OCI-LY3 (cell line): Measurements from ENCODE around the gene COG5.

Source experiments
- H2AFZ ChIP-seq: fragments of 200-600, 300-600 bp; shearing (Covaris generic); 2 replicates; pipeline ENCODE4 v1.6.0; 2014; ENCODE audit warnings: antibody characterized with exemption, low read depth, low read length
- H3K27ac ChIP-seq: fragments of 200-600, 300-600 bp; sonication (generic); 2 replicates; pipeline ENCODE4 v1.5.1; 2014; ENCODE audit warnings: mild to moderate bottlenecking, low read length, moderate library complexity, mixed read lengths
- H3K27me3 ChIP-seq: fragments of 200-600, 300-600 bp; sonication (generic); 2 replicates; pipeline ENCODE4 v1.6.1; 2014; ENCODE audit warnings: low read depth, low read length, mixed read lengths
- H3K36me3 ChIP-seq: fragments of 200-600, 300-600 bp; sonication (generic); replicated peaks from 2 replicates; pipeline ENCODE3; 2014; ENCODE audit warnings: low read depth, low read length, mixed read lengths
- H3K4me1 ChIP-seq: fragments of 300-600, 200-600 bp; sonication (generic); 2 replicates; pipeline ENCODE4 v1.6.1; 2014; ENCODE audit warnings: low read length, mixed read lengths
- H3K4me2 ChIP-seq: fragments of 200-600, 300-600 bp; sonication (generic); 2 replicates; pipeline ENCODE4 v1.6.1; 2014; ENCODE audit warnings: low read length, mixed read lengths
- H3K4me3 ChIP-seq: fragments of 300-600, 200-600 bp; sonication (generic); 2 replicates; pipeline ENCODE4 v1.5.1; 2014; ENCODE audit warnings: antibody characterized with exemption, mild to moderate bottlenecking, low read length, moderate library complexity
- H3K79me2 ChIP-seq: fragments of 300-600, 200-600 bp; shearing (Covaris generic); 2 replicates; pipeline ENCODE4 v1.6.1; 2014; ENCODE audit warnings: mild to moderate bottlenecking, low read length, mixed read lengths
- H3K9ac ChIP-seq: fragments of 300-600, 200-600 bp; shearing (Covaris generic); 2 replicates; pipeline ENCODE4 v1.6.0; 2014; ENCODE audit warnings: mild to moderate bottlenecking, low read length, moderate library complexity
- H3K9me3 ChIP-seq: fragments of 200-600, 300-600 bp; shearing (Covaris generic); 2 replicates; pipeline ENCODE4 v1.6.1; 2014; ENCODE audit warnings: low read length, mixed read lengths; ENCODE audit not compliant: insufficient read depth
- H4K20me1 ChIP-seq: fragments of 200-600, 300-600 bp; sonication (generic); 2 replicates; pipeline ENCODE4 v1.6.1; 2016; ENCODE audit warnings: low read length, mixed read lengths; ENCODE audit not compliant: insufficient read depth
- EZH2phosphoT487 ChIP-seq: fragments of 200-600 bp; shearing (Covaris generic); IDR thresholded peaks from 2 replicates; pipeline ENCODE4 v1.6.1; 2018; ENCODE audit warnings: antibody characterized with exemption, mixed run types, low read depth
- TF ChIP-seq, protein P1 (sequence below): fragments of 200-600, 300-600 bp; sonication (generic); IDR thresholded peaks from 2 replicates; pipeline ENCODE4 v1.5.1; 2014; ENCODE audit warnings: antibody characterized with exemption, low read length, low read depth

The COG5 gene

DNA sequence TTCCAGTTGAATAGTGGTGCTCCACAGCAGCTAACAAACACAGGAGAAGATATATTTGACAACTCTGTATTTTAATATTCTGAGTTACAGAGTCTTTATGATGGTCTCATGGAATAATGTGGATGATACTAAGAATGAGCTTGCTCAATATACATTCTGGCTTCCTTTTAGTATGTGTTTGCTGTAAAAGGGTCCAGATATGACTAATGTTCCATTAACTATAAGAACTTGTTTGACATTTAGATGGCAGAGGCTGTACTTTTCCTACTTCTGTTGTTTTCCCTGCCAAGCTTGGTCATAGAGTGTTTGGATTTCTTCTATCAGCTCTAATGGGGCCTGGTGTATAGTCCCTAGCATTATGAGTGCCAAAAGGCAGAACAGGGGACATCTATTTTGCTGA is 155.4 kb downstream of the COG5 start:
- no peaks in the 10 kb centered on the region for H3K36me3 ChIP-seq
- H3K9ac ChIP-seq = no peak overlapping the region
- no peak overlapping the region for H2AFZ ChIP-seq
- H3K4me3 ChIP-seq = no peak overlapping the region
- no peak overlapping the region for H3K4me2 ChIP-seq
- no peak for TF ChIP-seq EZH2phosphoT487
- TF ChIP-seq, protein P1, sequence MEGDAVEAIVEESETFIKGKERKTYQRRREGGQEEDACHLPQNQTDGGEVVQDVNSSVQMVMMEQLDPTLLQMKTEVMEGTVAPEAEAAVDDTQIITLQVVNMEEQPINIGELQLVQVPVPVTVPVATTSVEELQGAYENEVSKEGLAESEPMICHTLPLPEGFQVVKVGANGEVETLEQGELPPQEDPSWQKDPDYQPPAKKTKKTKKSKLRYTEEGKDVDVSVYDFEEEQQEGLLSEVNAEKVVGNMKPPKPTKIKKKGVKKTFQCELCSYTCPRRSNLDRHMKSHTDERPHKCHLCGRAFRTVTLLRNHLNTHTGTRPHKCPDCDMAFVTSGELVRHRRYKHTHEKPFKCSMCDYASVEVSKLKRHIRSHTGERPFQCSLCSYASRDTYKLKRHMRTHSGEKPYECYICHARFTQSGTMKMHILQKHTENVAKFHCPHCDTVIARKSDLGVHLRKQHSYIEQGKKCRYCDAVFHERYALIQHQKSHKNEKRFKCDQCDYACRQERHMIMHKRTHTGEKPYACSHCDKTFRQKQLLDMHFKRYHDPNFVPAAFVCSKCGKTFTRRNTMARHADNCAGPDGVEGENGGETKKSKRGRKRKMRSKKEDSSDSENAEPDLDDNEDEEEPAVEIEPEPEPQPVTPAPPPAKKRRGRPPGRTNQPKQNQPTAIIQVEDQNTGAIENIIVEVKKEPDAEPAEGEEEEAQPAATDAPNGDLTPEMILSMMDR = no peak
- H3K27me3 ChIP-seq = no peaks in the 10 kb centered on the region
- H3K4me1 ChIP-seq = no peaks in the 10 kb centered on the region
- no peaks in the 10 kb centered on the region for H4K20me1 ChIP-seq
- no peaks in the 10 kb centered on the region for H3K79me2 ChIP-seq
- no peak overlapping the region for H3K27ac ChIP-seq
- H3K9me3 ChIP-seq = no peaks in the 10 kb centered on the region

DNA sequence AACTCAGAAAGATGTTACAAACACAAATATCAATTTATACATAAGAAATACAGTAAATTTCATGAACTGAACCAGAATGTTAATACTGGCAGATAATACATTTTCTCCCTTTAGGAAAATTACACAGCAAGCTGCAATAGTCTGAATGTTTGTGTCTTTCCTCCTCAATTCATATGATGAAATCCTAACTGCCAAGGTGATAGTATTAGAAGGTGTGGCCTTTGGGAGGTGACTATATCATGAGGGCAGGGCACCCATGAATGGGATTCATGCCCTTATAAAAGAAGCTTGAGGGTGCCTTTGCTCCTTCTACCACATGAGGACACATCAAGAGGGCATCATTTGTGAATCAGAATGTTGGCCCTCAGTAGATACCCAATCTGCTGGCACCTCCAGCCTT is 158.2 kb downstream of the COG5 start:
- no peak overlapping the region for H3K4me2 ChIP-seq

DNA sequence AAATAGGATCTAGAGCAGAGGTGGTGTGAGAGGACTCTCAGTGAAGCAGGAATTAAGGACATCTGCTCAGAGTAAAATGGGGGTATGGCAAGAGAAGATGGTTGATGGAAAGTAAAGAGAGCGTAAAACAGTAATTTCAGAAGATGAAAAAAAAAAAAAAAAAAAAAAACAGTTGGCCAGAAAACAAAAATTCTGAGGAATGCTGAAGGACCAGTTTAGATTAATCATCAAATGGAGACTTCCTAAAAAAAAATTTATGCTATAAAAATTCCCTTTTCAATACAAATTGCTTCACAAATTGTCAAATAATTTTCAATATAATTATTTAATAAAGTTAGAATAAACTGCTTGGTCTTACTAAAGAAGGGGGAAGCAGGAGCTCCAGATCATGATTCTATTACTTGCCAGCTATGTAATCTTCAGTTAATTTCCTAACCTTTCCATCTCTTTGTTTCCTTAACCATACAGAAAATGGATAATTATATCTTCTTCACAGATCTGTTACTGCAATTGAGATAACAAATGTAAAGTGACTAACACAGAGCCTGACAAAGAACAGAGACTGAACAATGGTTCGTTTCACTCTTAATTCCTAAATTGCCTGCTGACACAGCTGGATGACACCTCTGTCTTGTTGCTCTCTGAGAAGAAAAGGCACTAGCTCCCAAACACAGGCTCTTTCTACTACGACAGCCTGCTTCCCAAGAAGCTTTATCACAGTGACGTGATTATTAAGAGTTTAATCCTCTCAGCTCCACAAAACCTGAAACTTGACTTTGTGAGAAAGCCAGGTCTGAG is 158.8 kb downstream of the COG5 start:
- H3K4me2 ChIP-seq = no peak overlapping the region

More for the DNA sequence above, 158.2 kb downstream of the COG5 start:
- Histone ChIP-seq H3K79me2 (no peaks in the 10 kb centered on the region), H3K36me3 (no peaks in the 10 kb centered on the region), H4K20me1 (no peaks in the 10 kb centered on the region), H3K4me1 (no peaks in the 10 kb centered on the region), H3K9me3 (no peaks in the 10 kb centered on the region), H3K4me3 (no peak overlapping the region), H3K27me3 (no peaks in the 10 kb centered on the region), H3K27ac (no peak overlapping the region), H3K9ac (no peak overlapping the region), H2AFZ (no peak overlapping the region)
- TF ChIP-seq, protein P1 = no peak
- no peak for TF ChIP-seq EZH2phosphoT487

DNA sequence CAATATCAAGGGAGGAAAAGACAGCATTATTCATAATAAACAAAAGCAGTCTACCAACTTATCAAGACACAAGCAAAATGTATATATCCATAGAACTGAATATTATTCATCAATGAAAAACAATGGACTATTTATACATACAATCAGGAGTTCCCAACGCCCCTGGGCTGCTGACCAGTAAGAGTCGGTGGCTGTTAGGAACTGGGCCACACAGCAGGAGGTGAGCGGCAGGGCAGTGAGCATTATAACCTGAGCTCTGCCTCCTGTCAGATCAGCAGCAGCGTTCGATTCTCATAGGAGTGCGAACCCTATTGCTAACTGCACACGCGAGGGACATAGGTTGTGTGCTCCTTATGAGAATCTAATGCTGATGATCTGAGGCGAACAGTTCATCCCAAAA is 165.6 kb downstream of the COG5 start:
- Histone ChIP-seq H4K20me1 (no peaks in the 10 kb centered on the region), H3K4me2 (no peak overlapping the region), H3K4me3 (no peak overlapping the region), H2AFZ (no peak overlapping the region), H3K79me2 (no peaks in the 10 kb centered on the region), H3K36me3 (no peaks in the 10 kb centered on the region), H3K9me3 (no peaks in the 10 kb centered on the region), H3K4me1 (peaks cover 6% of the 10 kb centered on the region), H3K9ac (no peak overlapping the region), H3K27ac (no peak overlapping the region), H3K27me3 (no peaks in the 10 kb centered on the region)
- TF ChIP-seq, protein P1 = no peak
- no peak for TF ChIP-seq EZH2phosphoT487

More for the DNA sequence above, 158.8 kb downstream of the COG5 start:
- no peak overlapping the region for H3K4me3 ChIP-seq
- H3K9ac ChIP-seq = no peak overlapping the region
- H2AFZ ChIP-seq = no peak overlapping the region
- H3K4me1 ChIP-seq = no peaks in the 10 kb centered on the region
- no peaks in the 10 kb centered on the region for H3K79me2 ChIP-seq
- no peak overlapping the region for H3K27ac ChIP-seq
- TF ChIP-seq EZH2phosphoT487 = no peak
- TF ChIP-seq, protein P1 = no peak
- no peaks in the 10 kb centered on the region for H3K36me3 ChIP-seq
- no peaks in the 10 kb centered on the region for H4K20me1 ChIP-seq
- H3K27me3 ChIP-seq = no peaks in the 10 kb centered on the region
- no peaks in the 10 kb centered on the region for H3K9me3 ChIP-seq
